ENCODE results near the gene NAV2.
"Not testable (repeated sequence)": the region's sequence is repeated elsewhere in the genome, so short reads cannot be mapped to it uniquely, and the experiment has no call there.

GRCh38 chr11:19960410-19960809 lies 247.8 kb downstream of the NAV2 start:
- TF ChIP-seq ZFP3 (CRISPR knock-in tag; IDR thresholded peaks at IDR 0.05); ZNF8 (CRISPR knock-in tag; IDR thresholded peaks at IDR 0.05); PATZ1 (CRISPR knock-in tag; IDR thresholded peaks at IDR 0.05; ENCODE audit: borderline replicate concordance); ISL1 (CRISPR knock-in tag; IDR thresholded peaks at IDR 0.05); POU6F1 (CRISPR knock-in tag; IDR thresholded peaks at IDR 0.05; ENCODE audit: borderline replicate concordance, low read depth); ESRRG (CRISPR knock-in tag; IDR thresholded peaks at IDR 0.05); ZNF565 (CRISPR knock-in tag; conservative IDR thresholded peaks at IDR 0.05; ENCODE audit: low read depth): not testable (repeated sequence)

All from SK-N-SH treated with all-trans-retinoic acid at 6 μM for 48 hours (cell line).